ENCODE data around the gene CHN2. TPM values are rescaled to one million over a fixed set of nuclear protein-coding genes. Genes with fewer than 3 reads are reported as not detected.

The CHN2 gene
- total and polyA plus RNA-seq, 2 donors (not counting 1 experiment from before 2014, with no cell fraction given): 0.86 to 1.4 TPM

- Histone ChIP-seq H3K9ac (ENCODE audit: low read length) (no peak overlapping the region), H3K36me3 (replicated peaks in 1 of 2; ENCODE audit: control extremely low read depth in 1 of 2, control insufficient read depth in 1 of 2, extremely low read depth in 1 of 2, insufficient read depth in 2 of 2, low read length in 1 of 2) (no peaks in the 10 kb centered on the region), H2AFZ (ENCODE audit: insufficient read depth, low read depth, low read length, poor library complexity, severe bottlenecking) (peak overlapping the region; percentile 19), H3K79me2 (ENCODE audit: control insufficient read depth, insufficient read depth, low read length) (no peaks in the 10 kb centered on the region), H3K27me3 (replicated peaks in 1 of 4; ENCODE audit: control extremely low read depth in 1 of 4, control insufficient read depth in 3 of 4, insufficient read depth in 4 of 4, low read length in 3 of 4) (no peaks in the 10 kb centered on the region), H3K4me3 (ENCODE audit: control extremely low read depth in 1 of 5, extremely low read depth in 1 of 5, insufficient read depth in 1 of 5, low read depth in 2 of 5, low read length in 4 of 5) (peak overlapping the region in 2 of 5 experiments; percentile 2 to 30), H3K4me2 (replicated peaks; ENCODE audit: low read depth, low read length, poor library complexity, severe bottlenecking) (peak overlapping the region; percentile 46), H3K9me3 (ENCODE audit: control extremely low read depth in 1 of 3, control insufficient read depth in 2 of 3, insufficient read depth in 1 of 3, low read length in 2 of 3) (no peaks in the 10 kb centered on the region), H3K4me1 (ENCODE audit: control insufficient read depth in 2 of 2, insufficient read depth in 2 of 2, low read length in 2 of 2) (peaks cover 13 to 26% of the 10 kb centered on the region in 2 donors), H3K27ac (ENCODE audit: low read length in 2 of 2) (no peak overlapping the region), H4K20me1 (ENCODE audit: control insufficient read depth, insufficient read depth, low read length, poor library complexity, severe bottlenecking) (no peaks in the 10 kb centered on the region)
- ChIA-PET POLR2A (no interaction called here), CTCF (no interaction called here)
- whole genome bisulfite sequencing (ENCODE audit: insufficient coverage): 37% methylated on average over 10 of the region's 15 CpGs
- Mint-ChIP-seq H3K9me3 (ENCODE audit: insufficient read depth) (no peaks in the 10 kb centered on the region), H3K4me3 (peak overlapping the region; percentile 81), H3K27me3 (no peaks in the 10 kb centered on the region), H3K4me1 (peaks cover 25% of the 10 kb centered on the region), H3K27ac (peak overlapping the region; percentile 62)
- no peak for TF ChIP-seq CTCF (IDR thresholded peaks at IDR 0.05)
- TF ChIP-seq EZH2 (IDR thresholded peaks at IDR 0.05; ENCODE audit: borderline replicate concordance, insufficient read depth, low read depth, low read length, poor library complexity, severe bottlenecking): no peak
- intact Hi-C loops (cut with micrococcal nuclease): no loop called here
- ATAC-seq (ENCODE audit: low read depth) (peak; percentile 58), DNase-seq (peak; percentile 39)
Observed at GRCh38 chr7:29289156-29290021, 94.8 kb downstream of the CHN2 start.

GRCh38 chr7:29290829-29291228, 96.3 kb downstream of the CHN2 start:
- WGBS (ENCODE audit: insufficient coverage): 90% methylated on average over 2 of the region's 6 CpGs
- no peaks in the 10 kb centered on the region for H3K27me3 Mint-ChIP-seq

More at GRCh38 chr7:29290829-29291228, 96.3 kb downstream of the CHN2 start:
- DNase-seq (no peak), ATAC-seq (ENCODE audit: low read depth) (no peak)
- no peak overlapping the region for H3K4me3 ChIP-seq (ENCODE audit: control extremely low read depth in 1 of 5, extremely low read depth in 1 of 5, insufficient read depth in 1 of 5, low read depth in 2 of 5, low read length in 4 of 5)
- intact Hi-C loops (cut with micrococcal nuclease): no loop called here
- ChIA-PET POLR2A (no interaction called here), CTCF (no interaction called here)
- TF ChIP-seq EZH2 (IDR thresholded peaks at IDR 0.05; ENCODE audit: borderline replicate concordance, insufficient read depth, low read depth, low read length, poor library complexity, severe bottlenecking): no peak
- TF ChIP-seq CTCF (IDR thresholded peaks at IDR 0.05): no peak
- H4K20me1 ChIP-seq (ENCODE audit: control insufficient read depth, insufficient read depth, low read length, poor library complexity, severe bottlenecking): no peaks in the 10 kb centered on the region
- no peak overlapping the region for H3K4me2 ChIP-seq (replicated peaks; ENCODE audit: low read depth, low read length, poor library complexity, severe bottlenecking)
- peaks cover 13 to 21% of the 10 kb centered on the region in 2 donors for H3K4me1 ChIP-seq (ENCODE audit: control insufficient read depth in 2 of 2, insufficient read depth in 2 of 2, low read length in 2 of 2)
- Mint-ChIP-seq H3K4me1 (peaks cover 25% of the 10 kb centered on the region), H3K27ac (no peak overlapping the region), H3K9me3 (ENCODE audit: insufficient read depth) (no peaks in the 10 kb centered on the region), H3K4me3 (no peak overlapping the region)
- H3K9ac ChIP-seq (ENCODE audit: low read length): no peak overlapping the region
- no peak overlapping the region for H2AFZ ChIP-seq (ENCODE audit: insufficient read depth, low read depth, low read length, poor library complexity, severe bottlenecking)
- H3K79me2 ChIP-seq (ENCODE audit: control insufficient read depth, insufficient read depth, low read length): no peaks in the 10 kb centered on the region
- H3K9me3 ChIP-seq (ENCODE audit: control extremely low read depth in 1 of 3, control insufficient read depth in 2 of 3, insufficient read depth in 1 of 3, low read length in 2 of 3): no peaks in the 10 kb centered on the region
- no peaks in the 10 kb centered on the region for H3K27me3 ChIP-seq (replicated peaks in 1 of 4; ENCODE audit: control extremely low read depth in 1 of 4, control insufficient read depth in 3 of 4, insufficient read depth in 4 of 4, low read length in 3 of 4)
- no peak overlapping the region for H3K27ac ChIP-seq (ENCODE audit: low read length in 2 of 2)
- H3K36me3 ChIP-seq (replicated peaks in 1 of 2; ENCODE audit: control extremely low read depth in 1 of 2, control insufficient read depth in 1 of 2, extremely low read depth in 1 of 2, insufficient read depth in 2 of 2, low read length in 1 of 2): no peaks in the 10 kb centered on the region

Data from B cell (primary cell).